Measurements from ENCODE around the gene RPL37. TPM values are rescaled to one million over a fixed set of nuclear protein-coding genes. Genes with fewer than 3 reads are reported as not detected.

The RPL37 gene
- total RNA-seq, 6 experiments from 2014 or later: 36.5 to 472 (median 400) TPM

DNA sequence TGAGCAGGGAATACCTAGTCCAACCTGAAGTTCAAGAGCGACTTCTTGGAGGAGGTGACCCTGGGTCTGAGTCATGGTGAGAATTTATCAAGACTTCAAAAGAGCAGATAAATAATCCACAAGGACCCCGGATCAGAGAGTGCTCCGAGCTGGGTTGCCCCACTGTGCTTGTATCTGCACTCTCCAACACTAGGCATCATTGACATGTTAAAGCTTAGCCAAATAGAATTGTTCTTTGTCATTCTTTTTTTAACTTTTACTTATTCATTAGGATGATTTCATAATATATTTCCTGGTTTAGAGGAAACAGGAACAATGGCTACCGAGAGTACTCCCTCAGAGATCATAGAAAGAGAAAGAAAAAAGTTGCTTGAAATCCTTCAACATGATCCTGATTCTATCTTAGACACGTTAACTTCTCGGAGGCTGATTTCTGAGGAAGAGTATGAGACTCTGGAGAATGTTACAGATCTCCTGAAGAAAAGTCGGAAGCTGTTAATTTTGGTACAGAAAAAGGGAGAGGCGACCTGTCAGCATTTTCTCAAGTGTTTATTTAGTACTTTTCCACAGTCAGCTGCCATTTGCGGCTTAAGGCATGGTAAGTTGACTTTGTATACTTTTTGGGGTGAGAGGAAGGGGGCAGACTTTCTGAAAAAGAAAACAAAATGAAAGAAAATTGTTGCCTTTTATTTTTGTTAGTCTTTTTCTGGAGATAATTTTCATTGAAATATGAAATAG lies 6.2 kb upstream of the RPL37 start, which contains the start of gene CARD6:
CARD6 (plus strand) TSS at position 300 of the 738 bp plus-strand sequence; CDS start at position 316, 16 bp downstream.
- Histone ChIP-seq H3K27ac (peak within 1 kb of the TSS; percentile 30 to 54 (median 52)), H3K9me3 (no peaks in the 10 kb centered on the region), H3K27me3 (peaks cover 0 to 4% of the 10 kb centered on the region in 2 donors), H3K36me3 (no peaks in the 10 kb centered on the region), H3K4me3 (peak within 1 kb of the TSS; percentile 6 to 44 (median 41)), H3K4me1 (no peaks in the 10 kb centered on the region)
- DNase-seq (no peak), ATAC-seq (peak; percentile 50 to 74 (median 68))
- TF ChIP-seq, protein P1, sequence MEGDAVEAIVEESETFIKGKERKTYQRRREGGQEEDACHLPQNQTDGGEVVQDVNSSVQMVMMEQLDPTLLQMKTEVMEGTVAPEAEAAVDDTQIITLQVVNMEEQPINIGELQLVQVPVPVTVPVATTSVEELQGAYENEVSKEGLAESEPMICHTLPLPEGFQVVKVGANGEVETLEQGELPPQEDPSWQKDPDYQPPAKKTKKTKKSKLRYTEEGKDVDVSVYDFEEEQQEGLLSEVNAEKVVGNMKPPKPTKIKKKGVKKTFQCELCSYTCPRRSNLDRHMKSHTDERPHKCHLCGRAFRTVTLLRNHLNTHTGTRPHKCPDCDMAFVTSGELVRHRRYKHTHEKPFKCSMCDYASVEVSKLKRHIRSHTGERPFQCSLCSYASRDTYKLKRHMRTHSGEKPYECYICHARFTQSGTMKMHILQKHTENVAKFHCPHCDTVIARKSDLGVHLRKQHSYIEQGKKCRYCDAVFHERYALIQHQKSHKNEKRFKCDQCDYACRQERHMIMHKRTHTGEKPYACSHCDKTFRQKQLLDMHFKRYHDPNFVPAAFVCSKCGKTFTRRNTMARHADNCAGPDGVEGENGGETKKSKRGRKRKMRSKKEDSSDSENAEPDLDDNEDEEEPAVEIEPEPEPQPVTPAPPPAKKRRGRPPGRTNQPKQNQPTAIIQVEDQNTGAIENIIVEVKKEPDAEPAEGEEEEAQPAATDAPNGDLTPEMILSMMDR (IDR thresholded peaks at IDR 0.05): peak in 1 of 4 donors; percentile 8
- TF ChIP-seq POLR2A (IDR thresholded peaks at IDR 0.05): no peak
- intact Hi-C loops (cut with DNase I): no loop called here
- 18% methylated on average over 9 of the region's 9 CpGs for WGBS (ENCODE audit: insufficient coverage, low coverage, low lambda C conversion rate, missing lambda C conversion rate)

DNA sequence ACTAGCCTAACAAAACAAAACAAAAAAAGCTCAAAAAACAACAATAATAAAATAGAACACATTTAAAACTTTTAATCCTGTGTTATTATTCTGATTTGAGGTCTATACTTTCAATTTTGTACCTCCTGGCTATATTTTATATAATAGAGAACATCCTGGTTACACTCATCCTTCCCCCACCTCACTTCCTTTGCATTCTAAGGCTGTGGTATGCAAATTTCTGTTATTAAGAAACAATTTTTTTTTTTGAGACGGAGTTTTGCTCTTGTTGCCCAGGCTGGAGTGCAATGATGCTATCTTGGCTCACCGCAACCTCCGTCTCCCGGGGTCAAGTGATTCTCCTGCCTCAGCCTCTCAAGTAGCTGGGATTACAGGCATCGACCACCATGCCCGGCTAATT lies 3.1 kb upstream of the RPL37 start:
- no peak overlapping the region for H3K27ac ChIP-seq
- H3K4me1 ChIP-seq: peaks cover 0 to 11% (median 4%) of the 10 kb centered on the region in 4 donors
- DNase-seq: no peak
- H3K36me3 ChIP-seq: peaks cover 0 to 9% (median 7%) of the 10 kb centered on the region in 4 donors
- no peak for TF ChIP-seq POLR2A (IDR thresholded peaks at IDR 0.05)
- TF ChIP-seq, protein P1 (IDR thresholded peaks at IDR 0.05): no peak
- H3K27me3 ChIP-seq: peaks cover 0 to 4% of the 10 kb centered on the region in 2 donors
- H3K4me3 ChIP-seq: no peak overlapping the region
- intact Hi-C loops (cut with DNase I): no loop called here
- no peak for ATAC-seq
- 35% methylated on average over 2 of the region's 6 CpGs for WGBS (ENCODE audit: insufficient coverage, low coverage, low lambda C conversion rate, missing lambda C conversion rate)
- no peaks in the 10 kb centered on the region for H3K9me3 ChIP-seq

DNA sequence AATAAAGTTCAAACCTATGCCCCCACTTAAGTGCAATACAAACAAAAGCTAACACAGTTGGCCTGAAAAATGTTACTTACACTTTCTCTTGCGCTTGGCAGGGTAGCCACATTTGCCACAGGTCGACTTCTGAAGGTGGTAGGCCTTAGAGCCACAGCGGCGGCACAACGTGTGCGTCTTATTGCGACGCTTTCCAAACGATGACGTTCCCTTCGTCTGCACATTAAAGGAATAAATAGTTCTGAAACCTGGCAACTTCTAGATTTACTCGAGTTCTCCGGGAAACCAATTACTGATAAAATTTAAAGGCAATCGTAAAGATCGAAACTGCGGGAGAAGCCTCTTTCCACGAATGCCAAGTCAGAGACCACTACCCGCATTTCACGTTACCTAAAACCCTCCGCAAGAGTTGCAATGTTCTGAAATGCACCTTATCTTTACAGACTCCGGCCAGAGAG lies 602 bp downstream of the RPL37 start:
- WGBS (ENCODE audit: insufficient coverage, low coverage, low lambda C conversion rate, missing lambda C conversion rate): 0% methylated on average over 21 of the region's 21 CpGs
- intact Hi-C loops (cut with DNase I): loop anchor here in 1 of 2 donors (5.0 kb wide), 1 partner anchor 77 kb away; the partner anchor contains the start of gene TTC33
- DNase-seq: peak in 1 of 3 donors; percentile 33
- peaks cover 19 to 46% (median 34%) of the 10 kb centered on the region in 4 donors for H3K36me3 ChIP-seq
- H3K4me3 ChIP-seq: peak overlapping the region; percentile 71 to 93 (median 77)
- peak in 3 of 4 donors; percentile 4 to 20 (median 16) for ATAC-seq
- TF ChIP-seq POLR2A (IDR thresholded peaks at IDR 0.05): no peak
- TF ChIP-seq, protein P1 (IDR thresholded peaks at IDR 0.05): no peak
- H3K27ac ChIP-seq: peak overlapping the region; percentile 72 to 83 (median 72)
- H3K9me3 ChIP-seq: no peaks in the 10 kb centered on the region
- peaks cover 0 to 16% (median 5%) of the 10 kb centered on the region in 4 donors for H3K4me1 ChIP-seq
- H3K27me3 ChIP-seq: no peaks in the 10 kb centered on the region

DNA sequence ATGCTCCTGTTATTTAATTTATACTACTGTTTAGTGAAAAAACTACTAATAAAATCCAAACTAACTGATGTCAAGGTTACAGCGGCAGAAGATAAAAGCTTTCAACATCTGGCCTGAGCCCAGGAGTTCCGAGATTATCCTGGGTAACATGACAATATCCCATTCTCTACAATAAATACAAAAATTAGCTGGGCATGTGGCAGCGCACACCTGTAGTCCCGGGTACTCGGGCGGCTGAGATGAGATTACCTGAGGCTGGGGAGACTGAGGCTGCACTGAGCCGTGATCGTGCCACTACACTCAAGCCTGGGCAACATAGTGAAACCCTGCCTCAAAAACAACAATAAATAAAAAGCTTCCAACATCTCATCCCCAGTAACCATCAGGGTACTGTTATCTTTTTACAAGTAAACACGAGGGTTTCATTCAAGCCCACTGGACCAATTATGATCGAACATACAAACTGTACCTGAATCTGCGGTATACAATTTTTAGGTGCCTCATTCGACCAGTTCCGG lies 1.3 kb downstream of the RPL37 start:
- ATAC-seq (no peak), DNase-seq (no peak)
- H3K36me3 ChIP-seq: peaks cover 19 to 53% (median 39%) of the 10 kb centered on the region in 4 donors
- no peaks in the 10 kb centered on the region for H3K27me3 ChIP-seq
- TF ChIP-seq, protein P1 (IDR thresholded peaks at IDR 0.05): no peak
- no peak for TF ChIP-seq POLR2A (IDR thresholded peaks at IDR 0.05)
- H3K4me1 ChIP-seq: peaks cover 0 to 16% (median 5%) of the 10 kb centered on the region in 4 donors
- H3K9me3 ChIP-seq: no peaks in the 10 kb centered on the region
- H3K27ac ChIP-seq: no peak overlapping the region
- intact Hi-C loops (cut with DNase I): loop anchor here in 1 of 2 donors (5.0 kb wide), 1 partner anchor 76 kb away; the partner anchor contains the start of gene TTC33
- H3K4me3 ChIP-seq: peak overlapping the region; percentile 71 to 93 (median 77)
- 23% methylated on average over 12 of the region's 13 CpGs for WGBS (ENCODE audit: insufficient coverage, low coverage, low lambda C conversion rate, missing lambda C conversion rate)

All from right lobe of liver (tissue), 6 donors.